GM13976 (cell line): ENCODE measurements around the gene TALDO1.

ENCODE experiments used
- DNase-seq: peaks from one replicate; pipeline ENCODE4 v3.0.0; 2012; ENCODE audit warnings: low spot score
- in situ Hi-C: fragments of 300-500 bp; cut with MboI; formaldehyde crosslinking; loops from one replicate; pipeline ENCODE4 v1.12.0; 2022; ENCODE audit warnings: low sequenced_read_pairs, mixed read lengths, inconsistent platforms; ENCODE audit not compliant: unreplicated experiment
- TF ChIP-seq, protein P1 (sequence below): IDR thresholded peaks from 2 replicates; pipeline ENCODE4 v1.5.1; 2012; ENCODE audit warnings: borderline replicate concordance, mild to moderate bottlenecking; ENCODE audit not compliant: insufficient read depth; ENCODE audit errors: extremely low read depth, missing control alignments, control extremely low read depth

The TALDO1 gene

DNA sequence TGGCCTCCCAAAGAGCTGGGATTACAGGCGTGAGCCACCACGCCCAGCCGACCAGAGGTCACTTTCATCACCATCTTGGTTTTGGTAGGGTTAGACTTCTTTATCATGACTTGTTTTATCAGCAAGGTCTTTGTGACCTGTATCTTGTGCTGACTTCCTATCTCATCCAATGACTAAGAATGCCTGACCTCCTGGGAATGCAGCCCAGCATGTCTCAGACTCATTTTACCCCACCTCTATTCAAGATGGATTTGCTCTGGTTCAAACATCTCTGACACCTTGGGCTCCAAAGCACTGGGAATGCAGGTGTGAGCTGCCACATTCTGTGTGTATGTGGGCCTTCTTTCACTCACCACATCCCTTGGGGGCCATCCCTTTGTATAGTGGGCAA lies 5.1 kb upstream of the TALDO1 start:
- no peak for DNase-seq
- in situ Hi-C loops, result no loop called here
- TF ChIP-seq, protein P1, sequence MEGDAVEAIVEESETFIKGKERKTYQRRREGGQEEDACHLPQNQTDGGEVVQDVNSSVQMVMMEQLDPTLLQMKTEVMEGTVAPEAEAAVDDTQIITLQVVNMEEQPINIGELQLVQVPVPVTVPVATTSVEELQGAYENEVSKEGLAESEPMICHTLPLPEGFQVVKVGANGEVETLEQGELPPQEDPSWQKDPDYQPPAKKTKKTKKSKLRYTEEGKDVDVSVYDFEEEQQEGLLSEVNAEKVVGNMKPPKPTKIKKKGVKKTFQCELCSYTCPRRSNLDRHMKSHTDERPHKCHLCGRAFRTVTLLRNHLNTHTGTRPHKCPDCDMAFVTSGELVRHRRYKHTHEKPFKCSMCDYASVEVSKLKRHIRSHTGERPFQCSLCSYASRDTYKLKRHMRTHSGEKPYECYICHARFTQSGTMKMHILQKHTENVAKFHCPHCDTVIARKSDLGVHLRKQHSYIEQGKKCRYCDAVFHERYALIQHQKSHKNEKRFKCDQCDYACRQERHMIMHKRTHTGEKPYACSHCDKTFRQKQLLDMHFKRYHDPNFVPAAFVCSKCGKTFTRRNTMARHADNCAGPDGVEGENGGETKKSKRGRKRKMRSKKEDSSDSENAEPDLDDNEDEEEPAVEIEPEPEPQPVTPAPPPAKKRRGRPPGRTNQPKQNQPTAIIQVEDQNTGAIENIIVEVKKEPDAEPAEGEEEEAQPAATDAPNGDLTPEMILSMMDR, result no peak

- in situ Hi-C loops, result no loop called here
- no peak for DNase-seq
Measured at GRCh38 chr11:742571-743201, 4.6 kb upstream of the TALDO1 start.

DNA sequence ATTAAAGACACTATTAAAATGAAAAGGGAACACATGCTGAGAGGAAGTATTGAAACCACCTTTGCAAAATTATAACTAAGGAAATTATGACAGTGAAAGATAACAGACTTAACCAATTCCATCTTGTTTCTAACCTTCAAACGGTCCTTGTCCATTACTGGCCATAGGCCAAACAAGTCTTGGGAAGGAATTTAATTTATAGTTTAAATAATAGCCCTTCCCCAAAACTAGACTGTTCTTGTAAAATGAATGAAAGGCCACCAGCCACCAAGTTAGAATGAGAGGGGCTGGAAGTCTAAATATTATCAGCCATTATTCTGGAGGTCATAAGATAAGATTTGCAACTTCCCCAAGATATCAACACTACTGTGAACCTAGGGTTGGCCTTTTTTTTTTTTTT lies 1.8 kb upstream of the TALDO1 start:
- in situ Hi-C loops, result no loop called here
- no peak for DNase-seq
- TF ChIP-seq, protein P1, result no peak

More at GRCh38 chr11:742571-743201, 4.6 kb upstream of the TALDO1 start:
- TF ChIP-seq, protein P1, result no peak

GRCh38 chr11:746289-747157 lies 741 bp upstream of the TALDO1 start:
- in situ Hi-C loops, result no loop called here
- TF ChIP-seq, protein P1, result no peak
- peak; percentile 57 for DNase-seq

DNA sequence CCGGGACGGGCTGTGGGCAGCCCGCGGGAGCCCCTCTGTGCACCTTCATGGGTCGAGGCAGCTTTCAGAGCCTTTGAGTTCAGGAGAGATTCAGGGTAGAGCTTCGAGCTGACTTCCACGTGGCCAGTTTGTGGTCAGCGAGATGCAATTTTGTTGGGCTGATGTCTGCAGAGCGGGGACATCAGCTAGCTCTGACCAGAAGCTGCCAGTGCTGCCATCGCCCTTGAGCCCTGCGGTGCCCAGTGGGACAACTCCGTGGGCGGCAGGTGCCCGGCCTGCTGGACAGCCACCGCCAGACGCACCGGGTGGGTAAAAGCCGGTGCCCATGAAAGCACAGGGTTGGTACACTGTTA lies 719 bp downstream of the TALDO1 start:
- DNase-seq, result peak; percentile 48
- in situ Hi-C loops, result no loop called here
- TF ChIP-seq, protein P1, result no peak

DNA sequence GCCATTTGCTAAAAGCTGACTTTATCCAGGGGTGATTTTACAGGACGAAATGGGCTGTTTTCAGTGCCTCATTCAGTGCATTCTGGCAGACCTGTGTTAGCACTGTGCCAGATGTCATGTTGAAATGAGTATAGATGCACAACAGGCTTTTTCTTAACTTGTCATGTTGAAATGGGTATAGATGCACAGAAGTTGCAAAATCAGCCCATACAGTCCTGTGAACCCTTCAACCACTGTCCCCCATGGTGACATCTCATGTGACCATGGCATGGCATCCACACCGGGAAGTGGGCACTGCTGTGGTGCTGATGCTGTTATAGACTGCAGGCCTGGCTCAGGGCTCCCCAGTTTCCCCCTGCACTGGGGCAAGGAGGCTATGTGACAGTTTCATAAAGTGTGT lies 2.5 kb downstream of the TALDO1 start:
- no peak for DNase-seq
- in situ Hi-C loops, result no loop called here
- TF ChIP-seq, protein P1, result no peak

DNA sequence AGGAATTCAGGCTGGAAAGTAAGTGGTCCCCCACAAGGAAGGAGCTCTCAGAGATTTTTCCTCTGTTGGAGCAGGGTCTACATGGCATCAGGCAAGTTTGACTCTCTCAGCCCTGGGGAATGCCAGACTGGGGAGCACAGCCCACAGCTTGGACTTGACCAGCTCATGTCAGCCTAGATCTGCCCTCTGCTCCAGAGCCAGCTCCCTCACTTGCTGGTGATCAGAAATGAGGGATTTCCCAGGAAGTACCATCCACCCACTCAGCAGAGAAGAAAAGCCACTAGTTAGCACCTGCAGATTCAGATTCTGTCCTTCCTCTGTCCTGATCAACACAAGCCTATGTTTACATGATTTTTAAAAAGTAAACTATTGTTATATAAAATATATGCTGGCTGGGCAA lies 13.0 kb downstream of the TALDO1 start:
- TF ChIP-seq, protein P1, result no peak
- in situ Hi-C loops, result no loop called here
- DNase-seq, result no peak
